A673 (cell line): Measurements from ENCODE around the gene ERP27. TPM values are rescaled to one million over a fixed set of nuclear protein-coding genes. Genes with fewer than 3 reads are reported as not detected.

ENCODE experiments used
- BruUV-seq: library from RNA; stranded (reverse); fragments of 400-500 nt; replicated peaks from 2 replicates; lab custom pipeline; 2021; lab: Mats Ljungman, UMichigan
- CTCF ChIA-PET: fragments of 300-600 bp; sonication (Branson Sonifier 250); formaldehyde crosslinking; loops from one replicate; lab custom pipeline; 2022; ENCODE audit warnings: antibody characterized with exemption; lab: Charles Lee
- POLR2A ChIA-PET: fragments of 300-600 bp; sonication (Branson Sonifier 250); formaldehyde crosslinking; loops from one replicate; lab custom pipeline; 2022; ENCODE audit warnings: antibody characterized with exemption; ENCODE audit not compliant: low non-redundant PET; lab: Charles Lee
- DNase-seq: peaks from one replicate; pipeline ENCODE4 v3.0.0-alpha.2; 2015; ENCODE audit warnings: low spot score
- H3K27ac ChIP-seq: fragments of 200-600 bp; sonication (generic); 2 replicates; pipeline ENCODE4 v1.5.1; 2016; ENCODE audit warnings: mixed run types, low read depth, mild to moderate bottlenecking, mixed read lengths, antibody characterized with exemption, low read length; ENCODE audit not compliant: poor library complexity, severe bottlenecking
- H3K27me3 ChIP-seq: fragments of 200-600 bp; sonication (generic); replicated peaks from 2 replicates; pipeline ENCODE4 v1.6.1; 2017; ENCODE audit warnings: mixed run types, low read depth, mild to moderate bottlenecking, mixed read lengths, antibody characterized with exemption, low read length; ENCODE audit not compliant: insufficient read depth, poor library complexity
- H3K36me3 ChIP-seq: fragments of 200-600 bp; sonication (generic); 2 replicates; pipeline ENCODE4 v1.6.1; 2016; ENCODE audit warnings: mixed run types, mild to moderate bottlenecking, mixed read lengths, antibody characterized with exemption, low read length; ENCODE audit not compliant: insufficient read depth, poor library complexity, severe bottlenecking
- H3K4me1 ChIP-seq: fragments of 200-600 bp; sonication (generic); 2 replicates; pipeline ENCODE4 v1.6.1; 2017; ENCODE audit warnings: mixed run types, mild to moderate bottlenecking, mixed read lengths, antibody characterized with exemption, low read length; ENCODE audit not compliant: insufficient read depth, poor library complexity, severe bottlenecking
- H3K4me3 ChIP-seq: fragments of 200-600 bp; sonication (generic); 2 replicates; pipeline ENCODE4 v1.5.1; 2016; ENCODE audit warnings: low read depth, mixed run types, mild to moderate bottlenecking, mixed read lengths, low read length; ENCODE audit not compliant: poor library complexity, severe bottlenecking
- H3K9me3 ChIP-seq: fragments of 200-600 bp; sonication (generic); 2 replicates; pipeline ENCODE4 v1.6.1; 2016; ENCODE audit warnings: mixed run types, low read depth, mild to moderate bottlenecking, mixed read lengths, antibody characterized with exemption, low read length; ENCODE audit not compliant: poor library complexity, severe bottlenecking
- CTCF ChIP-seq: fragments of 300-800, 200-600 bp; sonication (generic); conservative IDR thresholded peaks from 2 replicates; pipeline ENCODE4 v1.5.1; 2017; ENCODE audit warnings: low read depth, mild to moderate bottlenecking, antibody characterized with exemption, low read length, moderate library complexity, mixed read lengths
- EZH2 ChIP-seq: fragments of 200-600 bp; sonication (generic); IDR thresholded peaks from 2 replicates; pipeline ENCODE4 v1.6.1; 2017; ENCODE audit warnings: borderline replicate concordance, low read depth, mild to moderate bottlenecking, mixed read lengths, antibody characterized with exemption, low read length; ENCODE audit not compliant: poor library complexity, severe bottlenecking
- intact Hi-C: fragments of 100-400 bp; cut with micrococcal nuclease; formaldehyde crosslinking; loops from one replicate; pipeline ENCODE4 v1.10.0; 2022; ENCODE audit not compliant: unreplicated experiment
- total RNA-seq: library from RNA; stranded (reverse); gene quantifications from 2 replicates; pipeline ENCODE4 v1.2.3, GENCODE V29; 2021

ERP27 gene
- total RNA-seq, 1 experiment from 2014 or later = not detected

- no peak for DNase-seq
- intact Hi-C loops = no loop called here
- CTCF ChIA-PET = no interaction called here
- no peaks in the 10 kb centered on the region for H3K27me3 ChIP-seq
- H3K9me3 ChIP-seq = no peaks in the 10 kb centered on the region
- TF ChIP-seq CTCF (no peak), EZH2 (no peak)
- no TSS peak for BruUV-seq
- no peak overlapping the region for H3K4me3 ChIP-seq
- peaks cover 29% of the 10 kb centered on the region for H3K4me1 ChIP-seq
- H3K36me3 ChIP-seq = no peaks in the 10 kb centered on the region
- no peak overlapping the region for H3K27ac ChIP-seq
- POLR2A ChIA-PET = no interaction called here
Measured at GRCh38 chr12:14924541-14924940, 13.8 kb downstream of the ERP27 start.

- no peak for DNase-seq
- TF ChIP-seq CTCF = no peak
- no peak for TF ChIP-seq EZH2
- Histone ChIP-seq H3K4me3 (no peak overlapping the region), H3K36me3 (no peaks in the 10 kb centered on the region), H3K4me1 (peaks cover 23% of the 10 kb centered on the region), H3K27ac (no peak overlapping the region), H3K9me3 (no peaks in the 10 kb centered on the region), H3K27me3 (no peaks in the 10 kb centered on the region)
- CTCF ChIA-PET = no interaction called here
- intact Hi-C loops = no loop called here
- POLR2A ChIA-PET = no interaction called here
- BruUV-seq = no TSS peak
Measured at GRCh38 chr12:14923944-14924343, 14.4 kb downstream of the ERP27 start.

GRCh38 chr12:14921218-14921617 is 17.1 kb downstream of the ERP27 start:
- Histone ChIP-seq H3K9me3 (no peaks in the 10 kb centered on the region), H3K27me3 (no peaks in the 10 kb centered on the region), H3K27ac (no peak overlapping the region), H3K4me1 (peaks cover 4% of the 10 kb centered on the region), H3K36me3 (no peaks in the 10 kb centered on the region), H3K4me3 (no peak overlapping the region)
- no peak for DNase-seq
- intact Hi-C loops = no loop called here
- TF ChIP-seq CTCF = no peak
- BruUV-seq = no TSS peak
- CTCF ChIA-PET = no interaction called here
- POLR2A ChIA-PET = no interaction called here
